Stomach (tissue), 4 donors: ENCODE results near the gene LCMT1.

Experiments
- EP300 ChIP-seq: sonication (generic); formaldehyde crosslinking; IDR thresholded peaks from one replicate; pipeline ENCODE4 v1.6.1; 2017; ENCODE audit warnings: antibody characterized with exemption
- POLR2A ChIP-seq, 4 donors: fragments of 450-650 bp; IDR thresholded peaks; one replicate each; pipeline ENCODE4 v1.6.1; 2016; ENCODE audit warnings: antibody characterized with exemption in 4 of 4, control low read depth in 2 of 4, mild to moderate bottlenecking in 1 of 4, moderate library complexity in 1 of 4
- POLR2AphosphoS5 ChIP-seq, 3 donors: sonication (generic); formaldehyde crosslinking; IDR thresholded peaks; one replicate each; pipeline ENCODE4 v1.6.1; 2016; ENCODE audit warnings: antibody characterized with exemption in 3 of 3
- TF ChIP-seq, protein P1 (sequence below), 7 experiments: fragments of 450-650 bp in 4 of 7; fragments of 200-600 bp in 3 of 7; sonication (generic) in 3 of 7; IDR thresholded peaks; one replicate each; pipeline ENCODE4 v1.5.1; 2016 to 2019; ENCODE audit warnings: antibody characterized with exemption in 7 of 7, control low read depth in 2 of 7, mild to moderate bottlenecking in 1 of 7

DNA sequence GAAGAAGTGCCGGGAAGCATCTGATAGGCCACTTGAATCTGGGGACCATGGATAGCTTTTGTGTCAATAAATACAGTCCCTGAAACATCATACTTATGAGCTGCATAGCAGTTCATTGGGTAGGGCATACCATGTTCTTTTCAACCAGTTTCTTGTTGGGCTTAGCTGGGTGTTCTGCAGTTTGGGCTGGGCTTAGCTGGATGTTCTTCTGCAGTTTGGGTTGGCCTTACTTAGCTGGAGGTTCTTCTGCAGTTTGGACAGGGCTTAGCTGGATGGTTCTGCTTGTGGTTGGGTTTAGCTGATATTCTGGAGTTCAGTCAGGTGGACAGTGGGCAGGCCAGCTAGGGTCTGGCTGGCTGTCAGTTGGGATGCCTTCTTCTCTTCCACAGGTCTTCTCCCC, 52.1 kb downstream of the LCMT1 start:
- TF ChIP-seq, protein P1, sequence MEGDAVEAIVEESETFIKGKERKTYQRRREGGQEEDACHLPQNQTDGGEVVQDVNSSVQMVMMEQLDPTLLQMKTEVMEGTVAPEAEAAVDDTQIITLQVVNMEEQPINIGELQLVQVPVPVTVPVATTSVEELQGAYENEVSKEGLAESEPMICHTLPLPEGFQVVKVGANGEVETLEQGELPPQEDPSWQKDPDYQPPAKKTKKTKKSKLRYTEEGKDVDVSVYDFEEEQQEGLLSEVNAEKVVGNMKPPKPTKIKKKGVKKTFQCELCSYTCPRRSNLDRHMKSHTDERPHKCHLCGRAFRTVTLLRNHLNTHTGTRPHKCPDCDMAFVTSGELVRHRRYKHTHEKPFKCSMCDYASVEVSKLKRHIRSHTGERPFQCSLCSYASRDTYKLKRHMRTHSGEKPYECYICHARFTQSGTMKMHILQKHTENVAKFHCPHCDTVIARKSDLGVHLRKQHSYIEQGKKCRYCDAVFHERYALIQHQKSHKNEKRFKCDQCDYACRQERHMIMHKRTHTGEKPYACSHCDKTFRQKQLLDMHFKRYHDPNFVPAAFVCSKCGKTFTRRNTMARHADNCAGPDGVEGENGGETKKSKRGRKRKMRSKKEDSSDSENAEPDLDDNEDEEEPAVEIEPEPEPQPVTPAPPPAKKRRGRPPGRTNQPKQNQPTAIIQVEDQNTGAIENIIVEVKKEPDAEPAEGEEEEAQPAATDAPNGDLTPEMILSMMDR (IDR thresholded peaks at IDR 0.05) = no peak
- no peak for TF ChIP-seq POLR2A (IDR thresholded peaks at IDR 0.05)
- TF ChIP-seq POLR2AphosphoS5 (IDR thresholded peaks at IDR 0.05) = no peak
- TF ChIP-seq EP300 = no peak
